IPS-NIHi11 (cell line): ENCODE measurements around the gene KIR3DL2.
"Not testable (repeated sequence)": the region's sequence is repeated elsewhere in the genome, so short reads cannot be mapped to it uniquely, and the experiment has no call there.

Experiments used
- DNase-seq: peaks from one replicate; pipeline ENCODE4 v3.0.0; 2012; ENCODE audit warnings: mixed read lengths, low spot score

The KIR3DL2 gene

DNA sequence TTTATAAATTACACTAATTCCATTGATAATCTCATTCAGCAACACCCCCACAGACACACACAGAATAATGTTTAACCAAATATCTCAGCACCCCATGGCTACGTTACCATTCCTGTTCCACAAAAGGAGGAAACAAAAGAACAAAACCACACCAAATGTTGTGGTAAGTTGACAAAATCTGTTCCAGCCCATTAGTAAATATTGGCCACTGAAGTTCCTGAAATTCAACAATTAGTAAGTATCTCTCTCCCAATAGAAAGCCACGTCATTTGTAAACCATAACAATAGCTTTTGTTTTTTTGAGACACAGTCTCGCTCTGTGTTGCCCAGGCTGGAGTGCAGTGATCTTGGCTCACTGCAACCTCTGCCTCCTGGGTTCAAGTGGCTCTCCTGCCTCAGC, 21.5 kb downstream of the KIR3DL2 start:
- DNase-seq, result no peak

DNA sequence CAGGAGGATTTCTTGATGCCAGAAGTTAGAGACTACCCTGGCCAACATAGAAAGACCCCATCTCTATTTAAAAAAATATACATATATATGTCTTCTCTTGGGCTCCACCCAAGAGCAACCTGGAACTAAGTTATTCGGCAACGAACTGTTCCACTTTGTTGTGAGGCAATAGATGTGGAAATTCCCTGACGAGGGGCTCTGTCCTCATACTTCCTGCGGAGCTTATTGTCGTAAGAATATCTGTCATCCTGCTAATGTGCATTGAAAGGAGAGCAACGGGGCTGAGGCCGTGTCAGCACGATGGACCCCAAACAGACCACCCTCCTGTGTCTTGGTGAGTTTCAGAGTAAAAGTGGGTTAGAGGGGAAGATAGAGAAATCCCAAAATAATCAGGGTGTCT, 23.7 kb downstream of the KIR3DL2 start, which contains the start of gene FCAR:
Gene FCAR (plus strand): TSS at position 246 of the 400 bp plus-strand sequence. CDS start 55 bp downstream, at position 301.
- DNase-seq, result no peak

DNA sequence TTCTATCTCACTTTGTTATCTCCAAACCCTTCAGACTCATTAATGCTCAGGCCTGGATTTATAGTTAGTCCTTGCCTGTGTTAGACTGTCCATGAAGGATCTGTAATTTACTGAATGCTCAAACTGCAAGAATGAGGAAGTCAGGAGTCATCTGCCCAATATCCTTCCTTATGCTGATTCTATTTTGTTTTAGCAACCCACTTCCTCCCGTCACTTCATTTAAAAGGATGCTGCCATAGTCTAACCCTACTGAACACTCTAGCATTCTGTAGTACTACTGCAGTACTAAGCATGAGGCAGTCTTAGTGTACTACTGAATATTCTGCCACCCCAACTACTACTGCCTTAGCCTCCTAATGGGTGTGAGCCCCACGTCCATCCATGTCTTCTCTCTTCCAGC, 25.3 kb downstream of the KIR3DL2 start:
- no peak for DNase-seq

DNA sequence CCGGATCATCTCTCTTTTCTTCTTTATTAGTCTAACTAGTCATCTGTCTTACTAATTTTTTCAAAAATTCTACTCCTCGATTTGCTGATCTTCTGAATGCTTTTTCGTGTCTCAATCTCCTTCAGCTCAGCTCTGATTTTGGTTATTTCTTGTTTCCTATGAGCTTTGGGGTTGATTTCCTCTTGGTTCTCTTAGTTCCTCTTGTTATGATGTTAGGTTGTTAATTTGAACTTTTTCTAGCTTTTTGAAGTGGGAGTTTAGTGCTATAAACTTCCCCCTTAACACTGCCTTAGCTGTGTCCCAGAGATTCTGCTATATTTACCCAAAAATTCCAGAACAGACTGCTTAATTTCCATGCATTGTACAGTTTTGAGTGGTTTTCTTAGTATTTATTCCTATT, 27.2 kb downstream of the KIR3DL2 start:
- DNase-seq, result no peak

DNA sequence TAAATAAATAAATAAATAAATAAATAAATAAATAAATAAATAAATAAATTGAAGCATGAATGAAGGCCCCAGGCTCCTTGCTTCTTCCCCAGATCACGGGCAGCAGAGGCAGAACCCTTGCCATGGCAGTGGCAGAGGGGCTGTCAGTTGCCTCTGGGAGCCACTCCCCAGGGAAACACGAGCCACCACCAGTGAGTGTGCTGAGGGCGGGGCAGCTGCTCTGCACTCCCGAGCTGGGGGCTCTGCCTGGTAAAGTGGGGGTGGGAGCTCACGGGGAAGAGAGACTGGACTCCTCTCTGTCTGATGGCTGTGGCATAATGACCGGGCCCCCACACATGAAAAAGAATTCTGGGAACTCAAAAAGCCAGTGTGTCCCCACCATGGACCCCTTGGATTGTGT, 31.6 kb downstream of the KIR3DL2 start:
- DNase-seq, result no peak

DNA sequence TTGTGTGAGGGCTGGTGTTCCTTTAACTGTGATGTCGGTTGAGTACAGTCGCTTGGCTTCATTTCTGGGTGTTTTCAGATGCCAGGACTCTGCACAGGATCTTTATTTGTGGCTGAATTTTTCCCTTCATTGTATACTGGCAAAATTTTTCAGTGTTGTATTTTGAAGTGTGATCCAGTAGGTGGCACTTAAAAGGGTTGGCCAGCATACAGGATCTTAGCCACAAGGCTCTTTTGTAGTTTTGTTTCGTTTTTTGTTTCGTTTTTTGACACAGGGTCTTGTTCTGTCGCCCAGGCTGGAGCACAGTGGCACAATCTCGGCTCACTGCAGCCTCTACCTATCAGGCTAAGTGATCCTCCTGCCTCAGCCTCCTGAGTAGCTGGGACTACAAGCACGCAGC, 32.5 kb downstream of the KIR3DL2 start:
- DNase-seq, result no peak

DNA sequence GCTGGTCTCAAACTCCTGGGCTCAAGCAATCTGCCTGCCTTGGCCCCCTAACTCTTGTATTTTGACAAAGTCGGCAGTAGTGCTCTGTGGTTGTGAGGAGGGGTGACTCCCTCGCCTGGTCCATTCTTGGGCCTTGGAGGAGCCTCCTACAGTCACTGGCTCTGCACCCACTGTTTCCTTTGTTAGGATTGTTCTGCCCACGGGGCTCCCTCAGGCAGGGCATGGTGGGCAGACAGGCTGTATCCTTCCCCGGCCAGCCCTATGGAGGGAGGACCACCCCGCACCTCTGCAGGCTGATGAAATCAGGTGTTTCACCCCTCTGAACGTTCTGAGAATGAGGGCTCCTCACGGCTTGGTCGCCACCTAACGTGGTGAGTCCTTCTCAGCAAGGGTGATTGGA, 33.0 kb downstream of the KIR3DL2 start:
- no peak for DNase-seq

DNA sequence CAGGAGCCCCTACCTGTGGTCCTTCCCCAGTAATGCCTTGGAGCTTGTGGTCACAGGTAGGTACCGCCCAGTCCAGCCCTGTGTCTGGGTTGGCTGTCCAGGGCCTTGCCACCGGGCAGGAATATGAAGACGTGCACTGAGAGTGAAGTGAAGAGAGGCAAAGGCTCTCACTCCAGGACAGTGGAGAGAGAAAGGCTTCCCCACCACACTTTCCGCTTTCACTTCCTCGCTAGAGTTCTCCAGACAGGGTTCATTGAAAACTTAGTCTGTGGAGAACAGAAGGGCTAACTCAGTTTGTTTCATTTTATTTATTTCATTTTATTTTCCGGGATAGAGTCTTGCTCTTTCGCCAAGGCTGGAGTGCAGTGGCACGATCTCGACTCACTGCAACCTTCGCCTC, 38.0 kb downstream of the KIR3DL2 start:
- no peak for DNase-seq

DNA sequence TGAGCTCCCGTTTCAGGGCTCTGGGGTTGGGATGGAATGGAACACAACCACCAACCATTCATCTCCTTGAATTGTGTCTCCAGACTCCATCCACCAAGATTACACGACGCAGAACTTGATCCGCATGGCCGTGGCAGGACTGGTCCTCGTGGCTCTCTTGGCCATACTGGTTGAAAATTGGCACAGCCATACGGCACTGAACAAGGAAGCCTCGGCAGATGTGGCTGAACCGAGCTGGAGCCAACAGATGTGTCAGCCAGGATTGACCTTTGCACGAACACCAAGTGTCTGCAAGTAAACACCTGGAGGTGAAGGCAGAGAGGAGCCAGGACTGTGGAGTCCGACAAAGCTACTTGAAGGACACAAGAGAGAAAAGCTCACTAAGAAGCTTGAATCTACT, 39.3 kb downstream of the KIR3DL2 start:
- no peak for DNase-seq

DNA sequence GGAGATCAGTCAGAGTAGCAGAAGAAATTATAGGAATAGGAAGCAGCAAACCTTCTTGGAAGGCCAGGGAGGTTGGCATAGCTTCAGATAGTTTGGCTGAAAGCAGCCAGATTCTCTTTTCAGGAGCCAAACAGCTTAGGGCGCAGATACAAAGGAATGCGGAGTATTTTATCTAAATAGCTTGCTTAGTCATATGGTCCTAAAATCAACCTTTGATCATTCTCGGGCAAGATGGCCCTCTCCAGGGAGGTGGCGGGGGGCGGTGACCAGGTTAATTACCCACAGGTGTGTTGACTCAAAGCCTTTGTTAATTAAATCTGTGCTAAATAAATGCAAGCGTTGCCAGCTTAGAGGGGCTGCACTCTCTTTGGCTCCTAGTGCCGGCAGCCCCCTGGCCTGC, 43.2 kb downstream of the KIR3DL2 start:
- DNase-seq, result peak; percentile 43

DNA sequence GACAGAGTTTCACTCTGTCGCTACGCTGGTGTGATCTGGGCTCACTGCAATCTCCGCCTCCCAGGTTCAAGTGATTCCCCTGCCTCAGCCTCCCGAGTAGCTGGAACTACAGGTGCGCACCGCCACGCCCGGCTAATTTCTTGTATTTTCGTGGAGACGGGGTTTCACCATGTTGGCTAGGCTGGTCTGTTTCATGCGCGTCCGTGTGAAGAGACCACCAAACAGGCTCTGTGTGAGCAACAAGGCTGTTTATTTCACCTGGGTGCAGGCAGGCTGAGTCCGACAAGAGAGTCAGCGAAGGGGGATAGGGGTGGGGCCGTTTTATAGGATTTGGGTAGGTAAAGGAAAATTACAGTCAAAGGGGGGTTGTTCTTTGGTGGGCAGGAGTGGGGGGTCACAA, 43.9 kb downstream of the KIR3DL2 start:
- DNase-seq, result not testable (repeated sequence)

DNA sequence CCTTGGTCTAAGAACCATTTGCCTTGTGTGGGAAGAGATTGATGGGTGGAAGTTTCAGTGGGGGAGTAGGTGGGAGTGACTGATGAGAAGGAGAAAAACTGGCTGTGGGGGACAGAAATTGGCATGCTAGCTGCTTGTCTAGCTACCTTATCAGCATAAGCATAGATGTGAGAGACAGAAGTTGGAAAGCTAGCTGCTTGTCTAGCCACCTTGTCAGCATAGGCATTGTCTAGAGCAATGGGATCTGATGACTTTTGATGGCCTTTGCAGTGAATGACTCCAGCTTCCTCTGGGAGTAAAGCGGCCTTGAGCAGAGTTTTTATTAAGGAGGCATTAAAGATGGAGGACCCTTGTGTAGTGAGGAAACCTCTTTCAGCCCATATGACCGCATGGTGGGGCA, 45.8 kb downstream of the KIR3DL2 start:
- no peak for DNase-seq

DNA sequence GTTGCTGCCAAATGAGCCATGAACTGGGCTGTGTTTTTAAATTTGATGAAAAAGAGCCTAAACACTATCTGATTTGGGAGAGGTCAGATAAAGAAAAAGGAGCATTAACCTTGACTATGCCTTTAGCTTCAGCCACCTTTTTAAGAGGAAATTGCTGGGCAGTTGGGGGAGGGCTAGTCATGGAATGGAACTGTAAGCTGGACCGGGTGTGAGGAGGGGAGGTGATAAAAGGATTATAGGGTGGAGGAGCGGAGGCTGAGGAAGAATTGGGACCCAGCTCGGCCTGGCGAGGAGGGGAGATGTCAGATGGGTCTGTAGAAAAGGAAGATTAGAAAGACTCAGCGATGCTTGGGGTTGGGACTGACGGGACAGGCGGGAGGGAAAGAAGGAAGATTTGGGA, 48.4 kb downstream of the KIR3DL2 start:
- not testable (repeated sequence) for DNase-seq

DNA sequence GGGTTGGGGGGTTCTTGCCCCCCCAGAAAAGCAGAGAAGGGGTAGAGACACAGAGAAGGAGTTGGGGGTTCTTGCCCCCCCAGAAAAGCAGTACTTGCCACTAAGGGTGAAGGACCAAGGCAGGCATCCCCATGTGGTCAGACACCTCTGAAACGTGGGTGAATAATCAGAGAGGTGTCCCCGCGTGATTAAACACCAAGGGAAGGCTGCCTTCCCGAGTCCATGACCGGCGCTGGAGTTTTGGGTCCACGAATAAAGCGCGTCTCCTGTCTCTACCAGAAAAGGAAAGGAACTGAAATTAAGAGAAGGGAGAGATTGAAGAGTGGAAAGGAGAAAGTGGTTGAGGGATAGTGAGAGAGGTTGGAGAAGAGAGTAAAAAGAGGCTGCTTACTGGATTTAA, 49.4 kb downstream of the KIR3DL2 start:
- not testable (repeated sequence) for DNase-seq

DNA sequence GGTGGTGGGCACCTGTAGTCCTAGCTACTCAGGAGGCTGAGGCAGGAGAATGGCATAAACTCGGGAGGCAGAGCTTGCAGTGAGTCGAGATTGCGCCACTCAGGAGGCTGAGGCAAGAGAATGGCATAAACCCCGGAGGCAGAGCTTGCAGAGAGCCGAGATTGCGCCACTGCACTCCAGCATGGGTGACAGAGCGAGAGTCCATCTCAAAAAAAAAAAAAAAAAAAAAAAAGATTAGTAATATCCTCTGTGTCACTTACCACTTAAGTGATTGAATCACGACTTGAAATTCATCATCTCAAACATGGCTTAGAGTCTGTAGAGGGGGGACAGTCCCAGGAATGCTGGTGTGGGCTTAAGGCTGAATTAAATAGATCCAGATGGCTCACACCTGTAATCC, 50.9 kb downstream of the KIR3DL2 start:
- DNase-seq, result not testable (repeated sequence)

DNA sequence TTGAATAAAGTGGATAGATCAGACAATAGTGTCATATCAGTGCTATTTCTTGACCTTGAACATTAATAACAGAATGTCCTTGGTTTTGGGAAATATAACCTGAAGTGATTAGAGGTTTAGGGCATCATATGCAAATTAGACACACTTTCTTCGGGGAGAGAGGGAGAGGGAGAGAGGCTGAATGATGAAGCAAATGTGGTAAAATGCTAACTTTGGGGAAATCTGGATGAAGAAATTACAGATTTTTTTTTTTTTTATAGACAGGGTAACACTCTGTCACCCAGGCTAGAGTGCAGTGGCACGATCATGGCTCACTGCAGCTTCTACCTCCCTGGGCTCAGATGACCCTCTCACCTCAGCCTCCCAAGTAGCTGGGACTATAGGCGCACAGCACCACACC, 51.8 kb downstream of the KIR3DL2 start:
- no peak for DNase-seq

DNA sequence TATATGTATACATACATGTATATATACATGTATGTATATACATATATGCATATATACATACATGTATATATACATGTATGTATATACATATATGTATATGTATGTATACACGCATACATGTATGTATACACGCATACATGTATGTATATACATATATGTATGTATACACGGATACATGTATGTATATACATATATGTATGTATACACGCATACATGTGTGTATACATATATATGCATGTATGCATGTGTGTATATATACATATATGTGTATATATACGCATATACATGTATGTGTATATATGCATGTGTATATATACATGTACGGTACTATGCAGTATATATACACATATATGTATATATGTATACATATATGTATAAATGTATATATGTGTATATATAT, 53.1 kb downstream of the KIR3DL2 start:
- DNase-seq, result no peak

DNA sequence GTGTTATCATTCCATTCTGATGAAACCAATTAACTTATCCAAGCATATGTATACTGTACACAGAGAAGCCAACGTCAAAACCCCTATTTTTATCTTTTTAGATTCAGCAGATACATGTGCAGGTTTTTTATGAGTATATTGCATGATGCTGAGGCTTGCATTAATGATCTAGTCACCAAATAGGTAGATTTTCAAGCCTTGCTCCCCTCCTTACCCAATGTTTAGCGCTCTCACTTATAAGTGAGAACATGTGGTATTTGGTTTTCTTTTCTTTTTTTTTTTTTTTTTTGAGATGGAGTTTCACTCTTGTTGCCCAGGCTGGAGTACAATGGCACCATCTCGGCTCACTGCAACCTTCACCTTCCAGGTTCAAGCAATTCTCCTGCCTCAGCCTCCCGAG, 54.0 kb downstream of the KIR3DL2 start:
- not testable (repeated sequence) for DNase-seq

DNA sequence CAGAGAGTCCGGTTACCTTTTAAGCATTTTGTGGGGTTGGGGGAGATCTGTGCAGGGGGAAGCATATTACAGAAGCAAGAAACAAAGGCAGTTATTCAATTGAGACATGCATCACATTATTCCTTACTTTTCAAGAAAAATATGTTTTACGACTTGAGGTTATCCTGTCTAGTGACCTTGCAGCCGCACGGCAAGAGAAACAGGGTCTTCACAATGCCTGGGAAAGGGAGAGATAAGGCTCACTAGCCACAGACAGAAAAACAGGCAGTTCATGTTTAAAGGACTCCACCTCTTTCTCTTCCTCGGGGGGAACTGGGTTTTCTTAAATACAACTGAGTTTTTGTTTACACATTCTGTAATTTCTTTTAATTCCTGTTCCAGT, 55.2 kb downstream of the KIR3DL2 start:
- DNase-seq, result no peak

DNA sequence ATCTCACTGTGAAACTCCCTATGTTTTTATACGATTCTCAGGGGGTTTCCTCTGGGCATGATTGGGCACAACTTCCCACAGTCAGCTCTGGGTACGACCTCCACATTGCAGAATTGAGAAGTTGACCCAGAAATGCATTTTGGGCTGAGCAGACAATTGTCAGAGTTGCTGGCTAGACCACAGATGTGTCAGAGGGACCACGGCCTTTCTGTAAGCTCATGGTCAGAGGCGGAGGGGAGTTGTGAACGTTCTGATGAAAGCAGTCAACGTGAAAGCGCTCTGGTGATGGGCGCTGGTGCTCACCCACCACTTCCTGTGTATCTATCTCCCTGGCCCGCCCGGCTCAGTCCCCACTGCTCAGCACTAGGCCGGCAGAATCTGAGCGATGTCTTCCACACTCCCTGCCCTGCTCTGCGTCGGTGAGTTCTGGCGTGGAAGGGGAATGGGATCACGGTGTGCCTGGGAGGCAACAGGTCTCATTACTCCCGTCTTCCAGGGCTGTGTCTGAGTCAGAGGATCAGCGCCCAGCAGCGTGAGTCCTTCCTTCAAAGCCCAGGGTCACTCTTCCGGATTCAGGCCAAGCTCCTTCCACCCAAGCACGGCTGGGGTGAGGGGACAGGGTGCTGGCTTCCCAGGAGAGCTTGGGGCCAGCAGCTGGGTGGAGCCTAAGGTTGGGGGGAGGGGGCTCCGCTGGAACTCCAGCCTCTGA, 55.7 kb downstream of the KIR3DL2 start, which contains the start of gene NCR1:
Gene NCR1 (plus strand): TSS at position 346 of the 709 bp plus-strand sequence. CDS start 40 bp downstream, at position 386.
- no peak for DNase-seq

DNA sequence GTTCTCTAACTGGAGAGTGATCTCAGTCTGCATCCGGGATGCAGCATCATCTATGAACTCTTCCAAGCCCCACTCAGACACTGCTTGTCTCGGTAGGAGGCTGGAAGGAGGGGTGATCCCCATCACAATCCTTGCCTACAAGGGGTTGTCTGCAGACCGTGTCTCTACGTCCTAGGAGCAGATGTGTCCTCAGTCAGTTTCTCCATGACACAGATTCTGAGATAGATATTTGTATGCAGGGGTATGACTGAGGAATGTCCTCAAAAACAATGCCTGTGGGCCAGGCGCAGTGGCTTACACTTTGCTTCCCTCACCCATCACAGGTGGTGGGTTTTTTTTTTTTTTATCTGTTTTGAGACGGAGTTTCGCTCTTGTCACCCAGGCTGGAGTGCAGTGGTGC, 56.6 kb downstream of the KIR3DL2 start:
- DNase-seq, result no peak

DNA sequence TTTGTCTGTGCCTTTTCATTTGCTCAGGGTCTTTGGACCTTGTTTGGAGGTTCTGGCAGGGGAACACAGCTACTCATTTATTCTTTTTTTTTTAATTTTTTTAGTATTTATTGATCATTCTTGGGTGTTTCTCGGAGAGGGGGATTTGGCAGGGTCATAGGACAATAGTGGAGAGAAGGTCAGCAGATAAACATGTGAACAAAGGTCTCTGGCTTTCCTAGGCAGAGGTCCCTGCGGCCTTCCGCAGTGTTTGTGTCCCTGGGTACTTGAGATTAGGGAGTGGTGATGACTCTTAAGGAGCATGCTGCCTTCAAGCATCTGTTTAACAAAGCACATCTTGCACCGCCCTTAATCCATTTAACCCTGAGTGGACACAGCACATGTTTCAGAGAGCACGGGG, 57.7 kb downstream of the KIR3DL2 start:
- not testable (repeated sequence) for DNase-seq
